HT-29 (cell line): ENCODE results near the gene SDR42E2. TPM values are rescaled to one million over a fixed set of nuclear protein-coding genes. Genes with fewer than 3 reads are reported as not detected.
A peak's percentile ranks its signal among the peaks of the same experiment; 100 is the strongest.
"Not testable (repeated sequence)": the region's sequence is repeated elsewhere in the genome, so short reads cannot be mapped to it uniquely, and the experiment has no call there.

Experiments
- DNase-seq: peaks from one replicate; pipeline ENCODE4 v3.0.0-alpha.2; 2015; ENCODE audit warnings: low spot score
- total RNA-seq: library from RNA; depleted of rRNA; stranded (reverse); fragments of >200 nt; shearing (Covaris generic); gene quantifications from 2 replicates; pipeline ENCODE4 v1.2.3, GENCODE V29; 2014

The SDR42E2 gene
- total RNA-seq, 1 experiment from 2014 or later, result 0.05 TPM

DNA sequence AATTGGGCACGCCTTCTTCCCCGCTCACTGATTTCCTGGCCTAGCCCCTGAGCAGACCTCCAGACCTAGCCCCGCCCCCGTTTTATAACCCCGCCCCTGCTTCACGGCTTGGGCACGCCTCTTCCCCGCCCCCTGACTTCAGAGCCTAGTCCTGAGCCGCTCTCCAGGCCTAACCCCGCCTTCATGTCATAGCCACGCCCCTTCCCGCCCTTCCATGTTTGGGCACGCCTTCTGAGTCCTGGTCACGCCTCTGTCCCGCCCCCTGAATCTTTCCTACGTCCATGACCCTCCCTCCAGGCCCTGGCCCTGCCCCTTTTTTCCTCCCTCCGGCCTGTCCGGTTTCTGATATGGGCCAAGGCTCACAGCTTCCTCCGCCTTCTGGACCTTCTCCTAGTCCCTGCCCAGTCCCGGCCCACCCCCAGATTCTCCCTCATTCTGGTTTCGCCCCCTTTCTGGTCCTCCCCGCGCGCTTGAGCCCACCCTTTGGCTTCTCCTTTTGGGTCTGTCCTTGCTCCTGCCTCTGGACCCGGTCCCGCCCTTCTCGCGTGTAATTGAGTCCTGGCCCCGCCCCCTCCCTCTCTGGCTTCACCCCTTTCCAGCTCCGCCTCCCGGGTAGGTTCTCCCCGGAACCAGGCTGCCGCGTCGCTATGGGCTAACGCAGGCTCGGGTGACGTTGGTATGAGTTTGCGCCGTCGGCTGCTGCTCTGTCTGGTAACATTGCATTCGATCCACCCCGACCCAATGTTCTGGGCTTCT is 28.6 kb downstream of the SDR42E2 start:
- peak; percentile 100 for DNase-seq

DNA sequence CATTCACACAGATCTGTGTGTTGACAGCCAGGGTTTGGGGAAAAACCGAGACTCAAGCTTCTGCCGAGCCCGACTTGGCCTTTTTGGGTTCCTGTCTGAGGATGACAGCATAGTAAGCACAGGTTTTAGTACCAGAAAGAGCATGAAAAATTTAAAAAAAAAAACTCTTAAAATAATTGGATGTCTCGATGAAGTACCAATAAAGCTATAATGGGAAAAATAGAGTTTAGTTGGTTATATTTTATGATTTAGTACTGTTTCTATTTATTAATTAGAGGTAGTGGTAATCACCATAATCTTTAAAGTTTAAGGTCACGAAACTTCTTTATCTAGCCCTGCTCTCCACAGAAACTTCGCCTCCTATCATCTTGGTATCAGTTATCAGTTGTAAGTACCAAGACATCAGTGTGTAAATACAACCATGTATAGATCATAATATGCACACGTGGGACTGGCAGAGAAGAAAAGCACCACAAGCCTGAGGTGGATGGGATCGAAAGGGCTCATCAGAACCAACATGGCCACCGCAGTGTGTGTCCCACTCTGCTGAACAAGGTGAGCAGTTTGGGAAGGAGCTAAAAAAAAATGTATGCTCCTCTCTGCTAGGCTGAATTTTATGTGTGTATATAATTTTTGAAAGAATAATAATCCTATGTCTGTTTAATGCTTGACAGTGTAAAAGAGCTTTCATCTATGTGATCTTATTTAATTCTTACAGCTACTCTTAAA is 29.4 kb downstream of the SDR42E2 start:
- DNase-seq, result peak; percentile 63

DNA sequence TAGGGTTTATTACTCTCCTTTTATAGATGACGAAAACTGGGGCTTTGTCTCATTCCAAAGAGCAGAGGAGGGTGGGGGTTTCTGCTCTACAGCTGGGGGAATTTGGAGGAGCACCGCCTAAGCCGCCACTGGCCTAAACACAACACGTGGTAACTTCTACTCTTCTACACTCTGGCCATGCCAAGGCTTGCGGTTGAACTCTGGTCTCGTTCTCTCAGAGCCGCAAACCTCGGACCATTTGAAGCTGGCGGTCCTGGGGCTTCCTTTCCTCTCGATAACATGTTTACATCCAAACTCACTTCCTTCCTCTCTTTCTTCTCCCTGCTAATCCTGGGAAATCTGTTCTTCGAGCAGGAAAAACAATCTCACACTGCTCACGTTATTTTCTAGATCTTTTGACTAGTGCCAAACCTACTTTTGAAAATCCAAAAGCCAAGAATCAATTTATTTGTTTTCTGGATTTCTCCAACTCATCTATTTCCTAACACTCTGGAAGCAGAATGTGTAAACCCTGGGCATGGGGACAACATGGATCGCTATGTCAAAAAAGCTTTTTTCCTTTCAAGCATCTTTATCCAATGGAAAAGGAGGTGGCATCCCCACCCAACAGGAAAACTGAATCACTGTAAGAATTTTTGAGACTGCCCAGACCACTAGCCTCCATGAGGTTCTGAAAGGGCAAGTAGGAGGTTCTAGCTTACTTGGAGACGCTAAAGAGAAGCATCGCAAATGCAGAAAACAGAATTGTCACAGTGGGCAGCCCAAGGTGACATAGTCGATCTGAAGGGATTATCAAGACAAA is 30.2 kb downstream of the SDR42E2 start:
- DNase-seq, result peak; percentile 93

DNA sequence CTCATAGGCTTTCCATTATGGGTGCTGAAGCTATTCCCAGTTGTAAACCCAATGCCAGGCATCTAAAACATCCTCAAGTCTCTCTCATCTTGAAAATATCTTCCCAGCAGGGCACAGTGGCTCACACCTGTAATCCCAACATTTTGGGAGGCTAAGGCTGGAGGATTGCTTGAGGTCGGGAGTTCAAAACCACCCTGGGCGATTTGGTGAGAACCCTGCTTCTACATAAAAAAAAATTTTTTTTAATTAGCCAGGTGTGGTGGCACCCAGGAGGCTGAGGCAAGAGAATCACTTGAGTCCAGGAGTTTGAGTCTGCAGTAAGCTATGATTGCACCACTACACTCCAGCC is 30.7 kb downstream of the SDR42E2 start:
- DNase-seq, result no peak

DNA sequence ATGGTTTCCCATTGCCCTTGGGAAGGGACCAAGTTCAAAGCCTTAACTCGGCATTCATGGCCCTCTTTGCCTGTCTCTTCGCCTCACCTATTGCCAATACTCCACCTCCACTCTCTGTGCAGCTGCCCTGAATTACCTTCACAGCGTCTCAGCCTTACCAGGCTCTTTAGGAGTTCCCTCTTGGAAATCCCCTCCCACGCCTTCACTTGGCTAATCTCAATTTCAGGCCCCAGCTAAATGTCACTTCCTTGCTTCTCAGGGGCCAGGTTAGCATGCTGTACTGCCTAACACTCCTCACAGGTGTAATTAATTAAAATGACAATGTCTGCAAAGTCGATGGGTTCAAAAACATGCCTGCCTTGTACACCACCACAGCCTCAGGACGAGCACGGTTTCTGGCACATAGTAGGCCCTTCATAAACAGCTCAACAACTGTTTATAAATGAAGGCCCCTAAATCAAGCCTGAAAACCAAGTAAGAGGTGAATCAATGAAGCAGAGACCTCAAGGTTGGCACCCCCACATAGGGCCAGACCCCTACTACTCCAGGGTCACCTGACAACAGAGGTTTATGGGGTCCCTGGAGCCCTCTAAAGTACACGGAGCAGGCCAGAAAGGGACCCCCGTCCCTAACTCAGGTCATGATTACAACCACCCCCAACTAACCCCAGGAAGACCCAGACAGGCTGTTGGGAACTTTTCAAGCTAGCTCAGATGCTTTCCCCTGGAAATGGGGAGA is 32.6 kb downstream of the SDR42E2 start:
- no peak for DNase-seq

DNA sequence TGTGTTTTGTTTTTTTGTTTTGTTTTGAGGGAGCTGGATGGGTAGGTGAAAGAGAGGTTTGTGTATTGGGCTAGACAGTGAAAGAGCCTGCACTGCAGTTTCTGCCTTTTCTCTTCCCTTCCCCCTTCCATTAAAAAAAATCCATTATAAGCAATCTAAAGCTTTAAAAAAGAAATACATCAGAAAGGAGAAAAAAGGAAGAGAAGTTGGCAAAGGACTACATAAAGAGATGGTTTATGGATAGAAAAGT is 33.1 kb downstream of the SDR42E2 start:
- no peak for DNase-seq

DNA sequence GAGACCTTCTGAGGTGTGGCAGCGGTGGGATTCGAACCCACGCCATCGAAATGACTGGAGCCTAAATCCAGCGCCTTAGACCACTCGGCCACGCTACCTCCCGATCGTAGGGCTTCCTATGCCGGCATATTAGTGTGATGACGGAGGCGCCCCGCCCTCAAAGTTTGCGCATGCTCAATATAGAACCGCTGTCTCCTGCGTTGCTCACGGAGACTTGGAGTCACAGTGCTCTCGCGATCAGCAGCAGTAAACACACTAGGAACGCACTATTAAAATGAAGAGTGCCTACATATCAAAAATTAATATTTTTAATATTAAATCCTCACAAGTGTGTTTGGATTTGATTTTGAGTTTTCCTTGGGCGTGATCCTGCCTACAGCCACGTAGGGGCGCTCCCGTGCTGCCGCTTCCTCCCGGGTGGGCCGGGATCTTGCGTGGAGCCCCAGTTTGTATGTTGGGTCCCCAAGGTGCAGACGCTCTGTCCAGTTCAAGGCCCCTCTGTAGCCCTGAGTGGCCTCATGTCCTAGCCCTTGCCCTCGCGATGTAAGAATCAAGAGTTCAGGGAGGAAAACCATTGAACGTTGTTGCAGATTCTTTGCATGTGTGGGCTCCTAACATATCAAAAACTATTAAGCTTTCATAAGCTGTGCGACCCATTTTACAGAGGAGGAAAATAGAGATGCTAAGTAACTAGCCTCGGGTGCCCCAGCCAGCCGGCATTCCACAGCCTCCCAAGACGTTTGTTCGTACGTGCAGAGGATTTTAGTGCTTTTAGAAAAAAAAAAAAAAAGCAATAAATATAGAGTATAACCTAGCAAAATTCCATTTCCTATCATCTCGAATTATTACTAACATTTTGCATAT is 33.6 kb downstream of the SDR42E2 start:
- peak; percentile 97 for DNase-seq

DNA sequence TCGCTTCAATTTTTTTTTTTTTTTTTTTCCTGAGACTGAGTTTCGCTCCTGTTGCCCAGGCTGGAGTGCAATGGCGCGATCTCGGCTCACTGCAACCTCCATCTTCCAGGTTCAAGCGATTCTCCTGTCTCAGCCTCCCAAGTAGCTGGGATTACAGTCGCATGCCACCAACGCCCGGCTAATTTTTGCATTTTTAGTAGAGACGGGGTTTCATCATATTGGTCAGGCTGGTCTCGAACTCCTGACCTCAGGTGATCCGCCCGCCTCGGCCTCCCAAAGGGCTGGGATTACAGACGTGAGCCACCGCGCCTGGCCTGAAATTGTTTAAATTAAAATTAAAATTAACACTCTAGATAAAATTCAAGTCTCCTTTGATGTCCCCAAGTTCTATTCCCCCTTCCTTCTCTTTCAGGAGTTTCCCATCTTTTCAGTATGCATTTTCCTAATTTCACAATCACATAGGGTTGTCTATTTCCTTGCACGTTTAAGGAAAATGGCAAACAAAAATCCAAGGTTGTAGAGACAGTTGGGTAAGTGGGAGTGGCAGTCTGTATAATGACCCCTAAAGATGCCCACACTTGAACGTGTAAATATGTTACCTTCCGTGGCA is 34.4 kb downstream of the SDR42E2 start:
- DNase-seq, result not testable (repeated sequence)

DNA sequence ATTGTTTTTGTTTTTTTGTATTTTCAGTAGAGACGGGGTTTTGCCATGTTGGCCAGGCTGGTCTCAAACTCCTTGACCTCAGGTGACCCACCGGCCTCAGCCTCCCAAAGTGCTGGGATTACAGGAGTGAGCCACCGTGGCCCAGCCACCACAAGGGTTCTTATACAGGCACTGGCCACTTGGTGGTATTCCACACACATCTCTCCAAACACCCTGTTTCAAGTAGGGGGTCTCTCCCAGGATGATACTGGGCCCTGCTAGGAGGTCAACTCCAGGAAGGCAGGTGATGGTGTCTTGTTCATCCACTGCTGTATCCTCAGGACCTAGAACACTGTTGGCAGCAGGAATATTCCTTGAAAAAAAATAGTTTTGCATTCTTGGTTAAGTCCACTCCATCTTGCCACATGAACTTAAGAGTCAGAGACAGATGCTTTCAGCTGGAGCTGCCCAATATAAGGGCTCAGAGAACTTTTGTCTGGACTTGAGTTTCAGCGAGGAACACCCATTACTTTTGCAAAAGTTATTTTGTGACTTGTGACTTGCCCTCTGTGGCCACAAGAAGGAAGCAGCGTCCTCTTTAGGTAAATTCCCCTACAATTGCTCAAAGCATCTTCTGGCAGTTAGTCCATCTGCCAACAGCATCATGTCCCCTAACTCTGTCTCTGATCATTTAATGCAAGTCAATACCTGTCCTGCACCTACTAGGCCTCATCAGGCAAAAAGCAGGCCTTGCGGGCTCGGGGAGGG is 36.4 kb downstream of the SDR42E2 start:
- DNase-seq, result no peak

DNA sequence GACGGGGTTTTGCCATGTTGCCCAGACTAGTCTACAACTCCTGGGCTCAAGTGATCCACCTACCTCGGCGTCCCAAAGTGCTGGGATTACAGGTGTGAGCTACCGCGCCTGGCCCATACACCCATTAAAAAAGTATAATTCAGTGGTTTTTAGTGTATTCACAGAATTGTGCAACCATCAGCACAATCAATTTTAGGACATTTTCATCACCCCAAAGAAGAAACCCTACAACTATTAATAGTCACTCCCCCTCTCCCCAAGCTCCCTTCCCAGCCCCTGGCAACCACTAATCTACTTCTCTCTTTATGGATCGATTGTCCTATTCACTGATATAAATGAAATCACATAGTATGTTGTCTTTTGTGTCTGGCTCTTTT is 39.9 kb downstream of the SDR42E2 start:
- DNase-seq, result no peak

DNA sequence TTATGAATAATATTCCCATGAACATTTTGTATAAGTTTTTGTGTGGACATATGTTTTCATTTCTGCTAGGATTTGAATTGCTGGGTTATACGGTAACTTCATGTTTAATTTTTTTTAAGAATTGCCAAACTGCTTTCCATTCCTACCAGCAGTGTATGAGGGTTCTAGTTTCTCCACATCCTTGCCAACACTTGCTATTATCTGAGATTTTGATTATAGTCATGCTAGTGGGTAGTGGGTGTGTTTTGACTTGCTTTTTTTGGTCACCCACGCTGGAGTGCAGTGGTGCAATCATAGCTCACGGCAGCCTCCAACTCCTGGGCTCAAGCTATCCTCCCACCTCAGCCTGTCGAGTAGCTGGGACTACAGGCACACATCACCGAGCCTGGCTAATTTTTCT is 40.8 kb downstream of the SDR42E2 start:
- DNase-seq, result no peak

DNA sequence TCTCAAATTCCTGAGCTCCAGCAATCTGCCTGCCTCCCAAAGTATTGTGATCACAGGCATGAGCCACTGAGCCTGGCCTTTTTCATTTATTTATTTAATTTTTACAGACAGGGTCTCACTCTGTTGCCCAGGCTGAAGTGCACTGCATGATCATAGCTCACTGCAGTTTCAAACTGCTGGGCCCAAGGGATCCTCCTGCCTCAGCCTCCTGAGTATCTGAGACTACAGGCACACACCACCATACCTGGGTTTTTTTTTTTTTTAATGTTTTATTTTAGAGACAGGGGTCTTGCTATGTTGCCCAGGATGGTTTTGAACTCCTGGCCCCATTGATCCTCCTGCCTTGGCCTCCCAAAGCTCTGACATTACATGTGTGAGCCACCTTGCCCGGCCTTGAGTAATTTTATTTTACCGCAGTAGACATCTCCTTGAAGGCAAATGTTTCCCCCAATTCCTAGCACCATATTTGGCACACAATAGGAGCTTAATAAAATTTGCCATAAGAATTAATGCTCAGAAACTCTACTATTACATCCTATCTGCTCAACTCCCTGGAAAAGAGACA is 41.9 kb downstream of the SDR42E2 start:
- no peak for DNase-seq

DNA sequence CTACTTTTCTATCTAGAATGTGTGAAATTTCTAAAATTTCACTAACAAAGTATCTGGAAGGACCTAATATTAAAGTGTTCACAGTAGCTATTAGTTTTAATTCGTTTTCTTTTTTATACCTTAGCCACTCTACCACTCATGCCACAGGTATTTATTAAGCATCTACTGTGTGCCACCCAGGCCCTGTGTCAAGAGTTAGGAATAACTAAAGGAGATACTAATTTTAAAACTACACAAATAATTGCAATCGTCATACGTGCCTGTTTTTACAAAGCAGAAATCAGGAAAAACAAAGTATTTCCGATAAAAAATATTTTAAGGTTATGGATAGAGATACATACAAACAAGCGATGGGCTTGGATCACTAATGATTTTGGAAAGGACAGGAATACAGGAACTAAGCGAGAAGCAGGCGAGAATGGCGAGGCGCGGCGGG is 43.3 kb downstream of the SDR42E2 start:
- no peak for DNase-seq

DNA sequence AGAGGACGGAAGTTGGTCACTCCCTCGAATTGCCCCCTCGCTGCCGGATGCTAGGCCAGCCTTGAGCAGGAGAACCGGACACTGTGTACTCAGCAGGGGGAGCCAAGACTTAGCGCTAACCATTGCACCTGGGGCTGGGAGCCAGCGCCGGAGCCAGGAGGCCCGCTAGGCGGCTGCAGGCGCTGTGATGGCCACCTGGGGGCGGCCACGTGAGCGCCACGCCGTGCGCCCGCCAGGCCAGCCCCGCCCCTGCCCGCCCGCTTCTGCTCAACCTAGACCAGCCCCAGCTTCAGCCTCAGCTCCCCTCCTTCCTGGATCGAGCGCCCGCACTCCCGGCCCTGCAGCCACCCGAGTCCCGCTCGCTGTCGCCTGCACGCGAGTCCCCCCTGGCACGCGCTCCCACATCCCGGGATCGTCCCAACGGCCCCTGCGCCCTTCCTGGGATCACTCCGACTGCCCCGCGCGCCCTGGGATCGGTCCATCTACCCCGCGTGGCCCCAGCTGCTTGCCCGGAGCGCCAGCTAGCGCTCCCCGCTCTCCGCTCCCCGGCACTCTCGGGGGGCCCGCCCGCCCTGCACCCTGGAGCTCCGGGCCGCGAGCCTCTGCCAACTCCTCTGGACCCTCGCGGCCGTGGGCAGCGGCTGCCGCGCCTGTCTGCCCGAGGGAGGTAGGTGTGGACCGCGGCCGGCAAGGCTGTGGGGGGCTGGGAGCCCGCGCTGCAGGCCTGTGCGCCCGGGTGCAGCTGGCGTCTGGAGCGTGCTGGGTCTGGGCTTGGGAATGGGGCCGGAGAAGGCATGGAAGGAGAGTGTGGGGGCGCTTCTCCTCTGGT is 43.9 kb downstream of the SDR42E2 start, which contains the start of gene EEF2K:
TSS of gene EEF2K (plus strand) at position 266 of the 829 bp plus-strand sequence. CDS start 19,452 bp downstream, outside the sequence.
- DNase-seq, result peak; percentile 96

DNA sequence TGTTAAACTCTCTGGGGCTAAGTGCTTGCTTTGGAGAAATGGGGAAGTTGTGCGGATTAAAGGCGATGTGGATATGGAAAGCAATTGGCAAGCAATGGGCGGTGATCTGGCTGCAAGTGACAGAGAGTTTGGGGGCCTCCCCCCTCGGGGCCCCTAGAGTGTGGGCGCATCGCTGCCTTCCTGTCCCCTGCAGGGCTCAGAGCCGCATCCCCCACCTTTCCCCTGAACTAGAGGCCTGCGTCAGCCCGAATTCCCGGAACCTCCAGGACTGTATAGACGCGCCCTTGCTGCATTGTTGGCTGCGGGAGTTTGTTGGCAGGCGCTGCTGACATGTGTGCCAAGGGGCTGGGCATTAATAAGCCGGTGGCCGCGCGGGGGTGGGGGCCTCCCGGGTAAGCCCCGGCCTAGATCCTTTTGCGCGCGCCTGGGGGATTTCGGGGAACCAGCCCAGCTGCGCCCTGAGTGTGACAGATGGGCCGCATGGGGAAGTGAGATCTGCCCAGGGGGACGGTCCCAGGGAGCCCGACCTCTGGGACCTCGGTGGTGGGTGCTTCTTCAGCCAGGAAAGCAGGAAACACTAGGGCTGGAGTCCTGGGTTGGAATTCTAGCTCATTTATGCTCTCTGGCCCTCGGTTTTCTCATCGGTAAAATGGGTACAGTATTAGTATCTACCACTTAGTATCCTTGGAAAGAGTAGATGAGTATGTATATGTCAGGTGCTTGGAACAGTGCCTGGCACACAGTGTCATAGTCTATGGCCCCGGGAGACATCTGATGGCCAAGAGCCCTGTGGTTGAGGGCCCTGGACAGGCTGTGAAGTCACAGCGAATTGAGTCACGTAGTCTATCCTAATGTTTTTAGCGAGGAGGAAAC is 44.8 kb downstream of the SDR42E2 start:
- peak; percentile 53 for DNase-seq

DNA sequence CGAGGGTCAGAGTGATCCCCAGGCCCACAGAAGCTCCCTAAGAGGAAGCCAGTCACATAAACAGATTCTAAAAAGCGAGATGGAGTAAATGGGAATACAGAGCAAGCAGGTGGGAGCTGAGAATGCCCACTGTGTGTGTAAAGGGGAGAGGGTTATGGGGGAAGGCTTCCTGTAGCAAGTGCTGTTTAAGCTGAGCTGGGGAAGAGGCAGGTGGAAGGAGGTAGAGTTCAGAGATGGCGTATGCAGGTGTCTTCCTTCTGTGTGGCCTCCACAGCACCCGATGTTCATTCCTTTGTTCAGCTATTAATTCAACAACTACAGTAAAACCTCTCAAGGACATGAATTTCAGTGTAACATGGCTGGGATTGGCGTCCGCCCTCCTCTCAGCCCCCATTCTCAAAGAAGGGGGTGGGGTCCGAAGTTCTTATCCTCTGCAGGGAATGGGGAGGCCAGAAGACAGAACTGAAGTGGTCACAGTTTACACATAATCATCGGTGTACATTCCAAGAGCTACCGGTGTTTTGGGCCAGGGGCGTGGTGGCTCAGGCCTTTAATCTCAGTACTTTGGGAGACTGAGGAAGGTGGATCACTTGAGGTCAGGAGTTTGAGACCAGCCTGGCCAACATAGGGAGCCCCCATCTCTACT is 45.5 kb downstream of the SDR42E2 start:
- DNase-seq, result no peak

DNA sequence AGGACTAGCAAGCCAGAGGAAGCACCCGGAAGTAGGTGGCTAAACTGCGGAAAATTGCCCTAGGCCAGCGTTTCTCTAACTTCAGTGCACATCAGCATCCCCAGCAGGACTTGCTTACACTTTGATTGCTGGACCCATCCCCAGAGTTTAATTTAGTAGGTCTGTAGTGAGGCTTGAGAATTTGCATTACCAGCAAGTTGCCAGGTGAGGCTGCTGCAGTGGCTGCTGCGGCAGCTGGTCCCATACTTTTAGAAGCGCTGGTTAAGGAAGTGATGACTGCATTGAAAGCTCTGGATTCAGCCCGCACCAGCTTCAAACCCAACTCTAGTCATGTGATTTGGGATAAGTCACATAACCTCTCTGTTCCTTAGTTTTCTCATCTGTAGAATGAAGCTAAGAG is 48.0 kb downstream of the SDR42E2 start:
- no peak for DNase-seq
